Measurements from ENCODE around the gene MYO1E. TPM values are rescaled to one million over a fixed set of nuclear protein-coding genes. Genes with fewer than 3 reads are reported as not detected.
"Not testable (repeated sequence)": the region's sequence is repeated elsewhere in the genome, so short reads cannot be mapped to it uniquely, and the experiment has no call there.

MYO1E gene
- total RNA-seq, 1 donor from 2014 or later = 403 TPM

- TF ChIP-seq, protein P1, sequence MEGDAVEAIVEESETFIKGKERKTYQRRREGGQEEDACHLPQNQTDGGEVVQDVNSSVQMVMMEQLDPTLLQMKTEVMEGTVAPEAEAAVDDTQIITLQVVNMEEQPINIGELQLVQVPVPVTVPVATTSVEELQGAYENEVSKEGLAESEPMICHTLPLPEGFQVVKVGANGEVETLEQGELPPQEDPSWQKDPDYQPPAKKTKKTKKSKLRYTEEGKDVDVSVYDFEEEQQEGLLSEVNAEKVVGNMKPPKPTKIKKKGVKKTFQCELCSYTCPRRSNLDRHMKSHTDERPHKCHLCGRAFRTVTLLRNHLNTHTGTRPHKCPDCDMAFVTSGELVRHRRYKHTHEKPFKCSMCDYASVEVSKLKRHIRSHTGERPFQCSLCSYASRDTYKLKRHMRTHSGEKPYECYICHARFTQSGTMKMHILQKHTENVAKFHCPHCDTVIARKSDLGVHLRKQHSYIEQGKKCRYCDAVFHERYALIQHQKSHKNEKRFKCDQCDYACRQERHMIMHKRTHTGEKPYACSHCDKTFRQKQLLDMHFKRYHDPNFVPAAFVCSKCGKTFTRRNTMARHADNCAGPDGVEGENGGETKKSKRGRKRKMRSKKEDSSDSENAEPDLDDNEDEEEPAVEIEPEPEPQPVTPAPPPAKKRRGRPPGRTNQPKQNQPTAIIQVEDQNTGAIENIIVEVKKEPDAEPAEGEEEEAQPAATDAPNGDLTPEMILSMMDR (conservative IDR thresholded peaks at IDR 0.05; ENCODE audit: low read depth, low read length) = no peak
Observed at GRCh38 chr15:59289574-59289973, 83.1 kb downstream of the MYO1E start.

GRCh38 chr15:59283717-59284391 is 88.8 kb downstream of the MYO1E start:
- TF ChIP-seq, protein P1 (conservative IDR thresholded peaks at IDR 0.05; ENCODE audit: low read depth, low read length) = no peak
- no peak for DNase-seq (ENCODE audit: low read depth)
- H3K4me3 ChIP-seq (ENCODE audit: low read depth, low read length) = no peak overlapping the region

More at GRCh38 chr15:59289574-59289973, 83.1 kb downstream of the MYO1E start:
- no peak for DNase-seq (ENCODE audit: low read depth)
- no peak overlapping the region for H3K4me3 ChIP-seq (ENCODE audit: low read depth, low read length)

GRCh38 chr15:59282515-59283337 is 89.9 kb downstream of the MYO1E start:
- DNase-seq (ENCODE audit: low read depth) = no peak
- TF ChIP-seq, protein P1 (conservative IDR thresholded peaks at IDR 0.05; ENCODE audit: low read depth, low read length) = no peak
- no peak overlapping the region for H3K4me3 ChIP-seq (ENCODE audit: low read depth, low read length)

GRCh38 chr15:59281699-59282098 is 91.0 kb downstream of the MYO1E start:
- TF ChIP-seq, protein P1 (conservative IDR thresholded peaks at IDR 0.05; ENCODE audit: low read depth, low read length) = no peak
- DNase-seq (ENCODE audit: low read depth) = no peak
- H3K4me3 ChIP-seq (ENCODE audit: low read depth, low read length) = no peak overlapping the region

DNA sequence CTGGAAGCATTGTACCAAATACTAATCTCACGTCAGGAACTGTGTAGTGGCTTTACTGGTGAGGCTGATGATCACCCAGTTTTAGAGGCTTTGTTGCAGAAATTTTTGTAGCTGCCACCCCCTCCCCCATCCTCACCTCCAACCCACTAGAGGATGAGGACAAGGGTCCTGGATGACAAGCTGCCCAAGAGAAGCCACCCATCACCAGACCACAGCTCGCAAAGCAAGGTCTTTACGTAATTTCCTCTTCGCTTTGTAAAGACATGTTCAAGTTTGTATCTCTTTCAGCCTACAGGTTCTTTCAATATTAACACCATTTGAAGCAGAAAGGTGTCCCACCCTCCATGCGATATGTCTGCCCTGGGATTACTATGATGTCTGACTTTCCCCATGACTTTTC is 91.8 kb downstream of the MYO1E start:
- H3K4me3 ChIP-seq (ENCODE audit: low read depth, low read length) = no peak overlapping the region
- TF ChIP-seq, protein P1 (conservative IDR thresholded peaks at IDR 0.05; ENCODE audit: low read depth, low read length) = no peak
- no peak for DNase-seq (ENCODE audit: low read depth)

DNA sequence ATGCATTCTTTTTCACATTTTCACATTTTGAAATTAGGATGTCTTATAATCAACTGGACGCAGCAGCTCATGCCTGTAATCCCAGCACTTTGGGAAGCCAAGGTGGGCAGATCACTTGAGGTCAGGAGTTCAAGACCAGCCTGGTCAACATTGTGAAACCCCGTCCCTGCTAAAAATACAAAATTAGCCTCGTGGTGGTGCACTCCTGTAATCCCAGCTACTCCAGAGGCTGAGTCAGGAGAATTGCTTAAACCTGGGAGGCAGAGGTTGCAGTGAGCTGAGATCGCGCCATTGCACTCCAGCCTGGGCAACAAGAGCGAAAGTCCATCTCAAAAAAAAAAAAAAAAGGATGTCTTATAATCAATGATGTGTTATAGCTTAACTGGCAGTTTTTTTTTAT is 92.4 kb downstream of the MYO1E start:
- not testable (repeated sequence) for DNase-seq (ENCODE audit: low read depth); H3K4me3 ChIP-seq (ENCODE audit: low read depth, low read length)

DNA sequence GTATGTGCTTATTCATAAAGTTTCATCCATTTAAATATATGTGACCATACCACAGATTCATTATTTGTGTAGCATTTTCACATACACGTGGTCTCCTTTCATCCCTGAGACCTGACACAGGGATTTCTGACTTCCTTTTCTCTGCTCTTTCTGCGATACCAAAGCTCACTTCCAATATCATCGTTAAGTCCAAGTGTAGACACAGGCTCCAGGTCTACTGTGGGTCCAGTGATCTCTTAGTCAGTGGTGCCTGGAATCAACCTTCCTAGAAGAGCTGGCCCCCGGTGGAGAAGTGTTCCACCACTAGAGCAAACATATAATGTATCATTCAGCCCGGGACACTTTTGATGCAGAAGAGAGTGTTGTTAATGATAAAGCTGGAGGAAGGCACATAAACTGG is 93.6 kb downstream of the MYO1E start:
- no peak overlapping the region for H3K4me3 ChIP-seq (ENCODE audit: low read depth, low read length)
- TF ChIP-seq, protein P1 (conservative IDR thresholded peaks at IDR 0.05; ENCODE audit: low read depth, low read length) = no peak
- no peak for DNase-seq (ENCODE audit: low read depth)

Measured in epithelial cell of proximal tubule (primary cell).